Testis (tissue), 3 donors: ENCODE data around the gene VGLL4. TPM values are rescaled to one million over a fixed set of nuclear protein-coding genes. Genes with fewer than 3 reads are reported as not detected.

Experiments
- DNase-seq: peaks from one replicate; pipeline ENCODE4 v3.0.0-alpha.2; 2019
- H3K27ac ChIP-seq, 2 donors: fragments of 200-600 bp; sonication (generic); one replicate each; pipeline ENCODE4 v1.5.1; 2019
- H3K27me3 ChIP-seq: fragments of 200-600 bp; sonication (generic); one replicate; pipeline ENCODE4 v1.5.1; 2019
- H3K36me3 ChIP-seq: fragments of 200-600 bp; sonication (generic); one replicate; pipeline ENCODE4 v1.5.1; 2017; ENCODE audit warnings: low read depth; ENCODE audit errors: missing control alignments
- H3K4me1 ChIP-seq: fragments of 200-600 bp; sonication (generic); one replicate; pipeline ENCODE4 v1.5.1; 2019
- H3K4me3 ChIP-seq, 2 donors: fragments of 200-600 bp; sonication (generic); one replicate each; pipeline ENCODE4 v1.5.1; 2017 to 2019
- H3K9me3 ChIP-seq: fragments of 200-600 bp; sonication (generic); one replicate; pipeline ENCODE4 v1.5.1; 2017
- CTCF ChIP-seq, 3 experiments: fragments of 450-650 bp in 2 of 3; fragments of 200-600 bp in 1 of 3; sonication (generic) in 1 of 3; IDR thresholded peaks; one replicate each; pipeline ENCODE4 v1.5.1; 2016 to 2019; ENCODE audit warnings: antibody characterized with exemption in 3 of 3, mild to moderate bottlenecking in 2 of 3, moderate library complexity in 1 of 3
- POLR2A ChIP-seq: fragments of 450-650 bp; IDR thresholded peaks from one replicate; pipeline ENCODE4 v1.6.1; 2017; ENCODE audit warnings: antibody characterized with exemption, mild to moderate bottlenecking, moderate library complexity
- WGBS, 2 donors: methylation state at CpG; one replicate each; pipeline ENCODE4 v1.1.5; 2018; 5-methylcytosine and 5-hydroxymethylcytosine counted together
- intact Hi-C: fragments of 100-400 bp; cut with DNase I; formaldehyde crosslinking; loops from one replicate; pipeline ENCODE4 v1.15.1; 2023; ENCODE audit warnings: low total_unique reads
- polyA plus RNA-seq: library from polyadenylated mRNA; stranded (reverse); fragments of 350-450 nt; fragmentation: Illumina TruSeq; extraction: RNeasy Lipid Tissue Mini Kit (QIAGEN cat#74804); gene quantifications from one replicate; pipeline ENCODE4 v1.2.3, GENCODE V29; 2014; ENCODE audit warnings: low read depth, low replicate concordance; ENCODE audit not compliant: insufficient read depth
- total RNA-seq, 2 donors: library from RNA; depleted of rRNA; stranded (reverse); fragments of >200 nt; gene quantifications; one replicate each; pipeline ENCODE4 v1.2.3, GENCODE V29; 2016

Gene VGLL4
- total and polyA plus RNA-seq, 3 donors from 2014 or later, result 72.9 to 209 (median 169) TPM

- WGBS, 2 donors, result 28 to 49% methylated on average over 8 of the region's 8 CpGs
- Histone ChIP-seq H3K36me3 (no peaks in the 10 kb centered on the region), H3K9me3 (no peaks in the 10 kb centered on the region), H3K27me3 (no peaks in the 10 kb centered on the region), H3K27ac (peak overlapping the region; percentile 20 to 74), H3K4me1 (peaks cover 54% of the 10 kb centered on the region), H3K4me3 (no peak overlapping the region)
- intact Hi-C loops, result no loop called here
- DNase-seq, result no peak
- TF ChIP-seq POLR2A (no peak), CTCF (IDR thresholded peaks at IDR 0.05) (no peak)
These were observed 32.9 kb downstream of the VGLL4 start for GRCh38 chr3:11610700-11611275.

GRCh38 chr3:11610044-11610671 is 33.6 kb downstream of the VGLL4 start:
- intact Hi-C loops, result no loop called here
- H3K9me3 ChIP-seq, result no peaks in the 10 kb centered on the region
- H3K36me3 ChIP-seq, result no peaks in the 10 kb centered on the region
- no peak overlapping the region for H3K4me3 ChIP-seq
- H3K4me1 ChIP-seq, result peaks cover 59% of the 10 kb centered on the region
- 45 to 53% methylated on average over 23 of the region's 23 CpGs for WGBS, 2 donors
- H3K27me3 ChIP-seq, result no peaks in the 10 kb centered on the region
- peak overlapping the region; percentile 20 to 74 for H3K27ac ChIP-seq
- peak; percentile 77 for DNase-seq
- no peak for TF ChIP-seq POLR2A
- TF ChIP-seq CTCF (IDR thresholded peaks at IDR 0.05), result no peak

GRCh38 chr3:11609481-11609880 is 34.2 kb downstream of the VGLL4 start:
- Histone ChIP-seq H3K36me3 (no peaks in the 10 kb centered on the region), H3K4me3 (no peak overlapping the region), H3K27me3 (no peaks in the 10 kb centered on the region), H3K9me3 (no peaks in the 10 kb centered on the region), H3K27ac (peak overlapping the region; percentile 20 to 74), H3K4me1 (peaks cover 63% of the 10 kb centered on the region)
- DNase-seq, result no peak
- WGBS, 2 donors, result 63 to 67% methylated on average over 9 of the region's 9 CpGs
- intact Hi-C loops, result no loop called here
- no peak for TF ChIP-seq CTCF (IDR thresholded peaks at IDR 0.05)
- TF ChIP-seq POLR2A, result no peak

- no peak for DNase-seq
- Histone ChIP-seq H3K4me1 (peaks cover 73% of the 10 kb centered on the region), H3K9me3 (no peaks in the 10 kb centered on the region), H3K27me3 (no peaks in the 10 kb centered on the region), H3K4me3 (no peak overlapping the region), H3K27ac (peak overlapping the region; percentile 20 to 74), H3K36me3 (no peaks in the 10 kb centered on the region)
- WGBS, 2 donors, result 35 to 48% methylated on average over 3 of the region's 3 CpGs
- TF ChIP-seq CTCF (IDR thresholded peaks at IDR 0.05), result no peak
- no peak for TF ChIP-seq POLR2A
- intact Hi-C loops, result no loop called here
These were observed 35.9 kb downstream of the VGLL4 start for GRCh38 chr3:11607816-11608215.
